ENCODE measurements around the gene RAB18.

- TF ChIP-seq ZNF274 (IDR thresholded peaks at IDR 0.05; ENCODE audit: low read depth, low read length) (no peak), SUZ12 (IDR thresholded peaks at IDR 0.05; ENCODE audit: extremely low read depth, insufficient read depth, insufficient read length) (no peak)
Observed at GRCh38 chr10:27584302-27584701, 80.2 kb downstream of the RAB18 start.

All from NT2/D1 (cell line).